Spleen (tissue), 11 donors: ENCODE measurements around the gene IL17RB. TPM values are rescaled to one million over a fixed set of nuclear protein-coding genes. Genes with fewer than 3 reads are reported as not detected.

Source experiments
- DNase-seq: peaks from one replicate; pipeline ENCODE4 v3.0.0-alpha.2; 2020
- H3K27ac ChIP-seq, 8 donors: fragments of 200-600 bp; sonication (generic) in 7 of 8; 1 replicate in 4 of 8; 2 replicates in 4 of 8; pipeline versions ENCODE4 v1.5.0 to v1.8.0; 2016 to 2021; ENCODE audit warnings: inconsistent platforms in 4 of 8, mild to moderate bottlenecking in 4 of 8, moderate library complexity in 1 of 8
- H3K27me3 ChIP-seq, 7 donors: fragments of 200-600 bp; sonication (generic) in 6 of 7; replicated peaks in 1 of 7; 1 replicate in 4 of 7; 2 replicates in 3 of 7; pipeline versions ENCODE4 v1.5.0 to v1.8.0; 2016 to 2021; ENCODE audit warnings: inconsistent platforms in 3 of 7, mild to moderate bottlenecking in 1 of 7
- H3K36me3 ChIP-seq, 6 donors: fragments of 200-600 bp; sonication (generic) in 5 of 6; 1 replicate in 4 of 6; 2 replicates in 2 of 6; pipeline versions ENCODE4 v1.5.0 to v1.8.0; 2016 to 2021; ENCODE audit warnings: inconsistent platforms in 2 of 6
- H3K4me1 ChIP-seq, 6 donors: fragments of 200-600 bp; sonication (generic) in 5 of 6; 1 replicate in 3 of 6; 2 replicates in 3 of 6; pipeline versions ENCODE4 v1.5.0 to v1.8.0; 2016 to 2021; ENCODE audit warnings: inconsistent platforms in 3 of 6
- H3K4me3 ChIP-seq, 8 donors: fragments of 200-600 bp; sonication (generic) in 7 of 8; 1 replicate in 4 of 8; 2 replicates in 4 of 8; pipeline versions ENCODE4 v1.5.0 to v1.8.0; 2016 to 2021; ENCODE audit warnings: inconsistent platforms in 4 of 8, mild to moderate bottlenecking in 4 of 8, moderate library complexity in 2 of 8
- H3K9me3 ChIP-seq, 8 donors: fragments of 200-600 bp; sonication (generic) in 7 of 8; 1 replicate in 4 of 8; 2 replicates in 4 of 8; pipeline versions ENCODE4 v1.5.0 to v1.8.0; 2016 to 2021; ENCODE audit warnings: inconsistent platforms in 4 of 8
- POLR2A ChIP-seq, 3 donors: fragments of 450-650 bp; IDR thresholded peaks; one replicate each; pipeline ENCODE4 v1.5.1; 2017; ENCODE audit warnings: antibody characterized with exemption in 3 of 3, mild to moderate bottlenecking in 1 of 3
- POLR2AphosphoS5 ChIP-seq, 3 donors: sonication (generic); formaldehyde crosslinking; IDR thresholded peaks; one replicate each; pipeline ENCODE4 v1.5.1; 2017; ENCODE audit warnings: antibody characterized with exemption in 3 of 3
- WGBS, 5 donors: extraction: QIAGEN DNeasy Blood & Tissue Kit in 3 of 5; methylation state at CpG; one replicate each; pipeline versions ENCODE4 v1.1.5 to v1.1.7; 2013 to 2018; 5-methylcytosine and 5-hydroxymethylcytosine counted together
- intact Hi-C: fragments of 100-400 bp; cut with DNase I; formaldehyde crosslinking; loops from one replicate; pipeline ENCODE4 v1.15.0; 2023; ENCODE audit warnings: low total_unique reads
- polyA plus RNA-seq, 3 donors: library from polyadenylated mRNA; stranded (reverse); fragments of 200-250 nt; gene quantifications; one replicate each; pipeline ENCODE4 v1.2.1, GENCODE V29; 2013
- total RNA-seq, 7 donors: library from RNA; depleted of rRNA in 3 of 7; stranded (reverse); fragments of >200 nt in 3 of 7; fragmentation: NEBNext Ultra II Directional in 4 of 7; extraction: Animal tissue kit (Norgen Biotek cat#: 25700) in 4 of 7; gene quantifications; one replicate each; pipeline versions ENCODE4 v1.1.0 to v1.2.1, GENCODE V29; 2016 to 2021
- TF ChIP-seq, protein P1 (sequence below), 11 experiments: fragments of 200-600 bp in 7 of 11; fragments of 450-650 bp in 4 of 11; sonication (generic) in 4 of 11; IDR thresholded peaks in 8 of 11; conservative IDR thresholded peaks in 3 of 11; 1 replicate in 7 of 11; 2 replicates in 4 of 11; pipeline versions ENCODE4 v1.4.0 to v1.8.0; 2016 to 2021; ENCODE audit warnings: antibody characterized with exemption in 11 of 11, inconsistent platforms in 4 of 11, mild to moderate bottlenecking in 1 of 11
- donor health status: healthy with polysubstance abuse.
- donor health status: DM: no; HTN: no; CAD: no; lungs with moderate emphysema.
- donor health status: DM: no; HTN: no; CAD: no.
- donor health status: Bipolar disorder and iron deficiency.
- donor health status: healthy.
- donor health status: DM: no; HTN: no; CAD: no.
- donor health status: DM: yes; HTN: yes; CAD: no.

IL17RB gene
- total and polyA plus RNA-seq, 10 donors, result 0.13 to 0.59 (median 0.26) TPM; not detected in 2

DNA sequence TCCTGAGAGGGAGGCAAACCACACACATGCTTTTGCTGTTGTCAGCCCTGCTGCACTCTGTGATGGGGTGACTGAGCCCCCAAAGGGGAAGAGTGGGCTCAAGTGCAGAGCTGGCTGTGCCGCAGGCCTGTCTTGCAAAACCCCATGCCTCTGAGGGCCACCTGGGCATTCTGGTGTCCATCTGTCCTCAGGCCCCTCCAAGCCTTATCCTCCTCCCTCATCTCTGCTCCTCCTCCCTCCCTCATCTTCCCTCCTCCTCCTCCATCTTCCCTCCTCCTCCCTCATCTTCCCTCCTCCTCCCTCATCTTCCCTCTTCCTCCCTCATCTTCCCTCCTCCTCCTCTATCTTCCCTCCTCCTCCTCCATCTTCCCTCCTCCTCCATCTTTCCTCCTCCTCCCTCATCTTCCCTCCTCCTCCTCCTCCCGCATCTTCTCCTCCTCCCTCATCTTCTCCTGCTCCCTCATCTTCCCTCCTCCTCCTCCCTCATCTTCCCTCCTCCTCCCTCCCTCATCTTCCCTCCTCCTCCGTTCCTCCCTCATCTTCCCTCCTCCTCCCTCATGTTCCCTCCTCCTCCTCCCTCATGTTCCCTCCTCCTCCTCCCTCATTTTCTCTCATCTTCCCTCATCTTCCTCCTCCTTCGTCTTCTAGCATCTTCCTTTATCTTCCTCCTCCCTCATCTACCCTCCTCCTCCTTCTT lies 40.8 kb upstream of the IL17RB start:
- intact Hi-C loops, result no loop called here

DNA sequence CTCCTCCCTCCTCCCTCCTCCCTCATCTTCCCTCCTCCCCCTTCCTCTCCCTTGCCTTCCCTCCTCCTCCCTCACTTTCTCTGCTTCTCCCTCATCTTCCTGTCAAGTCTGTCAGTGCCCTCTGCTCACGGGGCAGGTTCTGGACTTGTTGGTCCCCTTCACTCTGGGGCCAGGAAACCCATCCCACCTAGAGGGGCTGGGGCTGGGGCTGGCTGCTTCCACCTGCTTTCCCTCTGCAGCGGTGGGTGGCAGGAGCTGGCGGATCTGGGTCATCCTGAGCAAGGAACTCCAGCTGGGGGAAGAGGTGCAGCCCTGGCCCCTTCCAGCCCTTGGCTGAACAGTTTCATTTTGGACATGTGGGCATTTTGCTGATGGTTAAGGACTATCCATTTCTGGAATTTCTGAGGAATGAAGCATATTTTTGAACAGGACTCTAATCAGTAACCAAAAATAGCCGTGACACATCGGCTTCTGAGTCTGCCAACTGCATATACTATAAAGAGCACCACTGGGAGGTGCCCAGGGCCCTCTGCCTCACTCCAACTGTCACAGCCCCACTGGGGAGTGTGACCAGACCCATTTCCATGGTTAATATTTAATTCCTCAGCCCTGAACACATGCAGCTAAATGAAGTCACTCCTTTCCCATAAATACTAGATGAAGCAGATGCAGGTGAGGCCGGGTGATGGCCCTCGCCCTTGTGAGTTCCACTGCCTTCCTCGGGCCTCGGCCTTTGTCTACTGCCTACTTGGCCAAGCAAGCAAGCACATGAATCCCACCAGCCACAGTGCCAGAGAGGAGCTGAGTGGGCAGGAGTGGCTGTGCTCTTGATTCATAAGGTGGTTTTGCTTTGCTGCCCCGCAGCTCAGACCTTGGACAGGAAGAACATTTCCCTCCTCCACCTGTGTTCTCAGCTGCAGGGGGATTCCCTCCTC lies 39.9 kb upstream of the IL17RB start:
- intact Hi-C loops, result no loop called here
- Histone ChIP-seq H3K4me3 (no peak overlapping the region), H3K27me3 (peaks cover 0 to 4% (median 0%) of the 10 kb centered on the region in 7 donors), H3K9me3 (no peaks in the 10 kb centered on the region), H3K36me3 (peaks cover 0 to 22% (median 0%) of the 10 kb centered on the region in 6 donors), H3K4me1 (no peaks in the 10 kb centered on the region), H3K27ac (no peak overlapping the region)
- 72 to 82% (median 77%) methylated on average over 10 of the region's 10 CpGs for WGBS, 5 donors
- DNase-seq, result peak; percentile 53
- TF ChIP-seq POLR2A (IDR thresholded peaks at IDR 0.05), result no peak
- TF ChIP-seq, protein P1, sequence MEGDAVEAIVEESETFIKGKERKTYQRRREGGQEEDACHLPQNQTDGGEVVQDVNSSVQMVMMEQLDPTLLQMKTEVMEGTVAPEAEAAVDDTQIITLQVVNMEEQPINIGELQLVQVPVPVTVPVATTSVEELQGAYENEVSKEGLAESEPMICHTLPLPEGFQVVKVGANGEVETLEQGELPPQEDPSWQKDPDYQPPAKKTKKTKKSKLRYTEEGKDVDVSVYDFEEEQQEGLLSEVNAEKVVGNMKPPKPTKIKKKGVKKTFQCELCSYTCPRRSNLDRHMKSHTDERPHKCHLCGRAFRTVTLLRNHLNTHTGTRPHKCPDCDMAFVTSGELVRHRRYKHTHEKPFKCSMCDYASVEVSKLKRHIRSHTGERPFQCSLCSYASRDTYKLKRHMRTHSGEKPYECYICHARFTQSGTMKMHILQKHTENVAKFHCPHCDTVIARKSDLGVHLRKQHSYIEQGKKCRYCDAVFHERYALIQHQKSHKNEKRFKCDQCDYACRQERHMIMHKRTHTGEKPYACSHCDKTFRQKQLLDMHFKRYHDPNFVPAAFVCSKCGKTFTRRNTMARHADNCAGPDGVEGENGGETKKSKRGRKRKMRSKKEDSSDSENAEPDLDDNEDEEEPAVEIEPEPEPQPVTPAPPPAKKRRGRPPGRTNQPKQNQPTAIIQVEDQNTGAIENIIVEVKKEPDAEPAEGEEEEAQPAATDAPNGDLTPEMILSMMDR (IDR thresholded peaks at IDR 0.05 in 8 of 11, conservative IDR thresholded peaks at IDR 0.05 in 3 of 11), result no peak
- TF ChIP-seq POLR2AphosphoS5 (IDR thresholded peaks at IDR 0.05), result no peak

More for the DNA sequence above, 40.8 kb upstream of the IL17RB start:
- WGBS, 5 donors, result 71 to 83% (median 76%) methylated on average over 4 of the region's 4 CpGs
- Histone ChIP-seq H3K36me3 (peaks cover 0 to 17% (median 0%) of the 10 kb centered on the region in 6 donors), H3K9me3 (no peaks in the 10 kb centered on the region), H3K4me3 (no peak overlapping the region), H3K4me1 (no peaks in the 10 kb centered on the region), H3K27me3 (peaks cover 0 to 4% (median 0%) of the 10 kb centered on the region in 7 donors), H3K27ac (no peak overlapping the region)
- no peak for DNase-seq
- no peak for TF ChIP-seq POLR2AphosphoS5 (IDR thresholded peaks at IDR 0.05)
- no peak for TF ChIP-seq POLR2A (IDR thresholded peaks at IDR 0.05)
- TF ChIP-seq, protein P1 (IDR thresholded peaks at IDR 0.05 in 8 of 11, conservative IDR thresholded peaks at IDR 0.05 in 3 of 11), result no peak

DNA sequence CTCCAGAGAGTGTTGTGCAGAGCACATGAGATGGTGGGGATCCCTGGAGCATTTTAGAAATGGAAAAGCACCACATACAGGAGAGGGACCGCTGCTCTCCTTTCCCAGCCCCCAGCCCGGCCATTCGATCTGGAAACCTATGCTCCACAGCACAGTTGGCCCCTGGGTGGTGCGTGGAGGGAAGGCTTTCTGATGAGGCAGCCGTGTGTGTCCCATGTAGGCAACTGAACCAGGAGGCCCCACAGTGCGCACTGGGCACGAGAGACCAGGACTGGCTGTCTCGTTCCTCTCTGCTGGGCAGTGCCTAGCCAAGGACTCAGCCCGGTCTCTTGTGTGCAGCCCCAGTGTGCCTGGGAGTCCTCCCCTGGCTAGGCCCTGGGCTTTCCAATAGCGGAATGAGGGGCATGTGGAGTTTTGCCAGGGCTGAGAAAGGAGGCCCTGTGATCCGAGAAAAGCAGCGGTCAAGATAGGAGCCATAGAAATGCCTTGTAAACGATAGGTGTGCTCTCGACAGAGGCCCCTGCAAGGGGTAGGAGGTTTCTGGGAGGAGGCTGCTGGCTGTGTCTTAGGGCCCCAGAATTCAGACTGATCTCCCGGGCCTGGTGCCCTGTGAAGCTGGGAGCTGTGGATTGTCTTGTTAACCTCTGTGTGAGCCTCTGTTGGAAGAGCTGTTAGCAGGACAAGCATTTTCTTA lies 39.1 kb upstream of the IL17RB start:
- TF ChIP-seq POLR2A (IDR thresholded peaks at IDR 0.05) (no peak), POLR2AphosphoS5 (IDR thresholded peaks at IDR 0.05) (no peak)
- TF ChIP-seq, protein P1 (IDR thresholded peaks at IDR 0.05 in 8 of 11, conservative IDR thresholded peaks at IDR 0.05 in 3 of 11), result no peak
- no peak overlapping the region for H3K4me3 ChIP-seq
- H3K9me3 ChIP-seq, result no peaks in the 10 kb centered on the region
- H3K27ac ChIP-seq, result no peak overlapping the region
- peak; percentile 71 for DNase-seq
- intact Hi-C loops, result no loop called here
- 80 to 91% (median 88%) methylated on average over 15 of the region's 15 CpGs for WGBS, 5 donors
- H3K4me1 ChIP-seq, result no peaks in the 10 kb centered on the region
- H3K36me3 ChIP-seq, result peaks cover 0 to 27% (median 0%) of the 10 kb centered on the region in 6 donors
- H3K27me3 ChIP-seq, result peaks cover 0 to 4% (median 0%) of the 10 kb centered on the region in 7 donors
